HCT116 (cell line): ENCODE measurements around the gene TSPAN11. TPM values are rescaled to one million over a fixed set of nuclear protein-coding genes. Genes with fewer than 3 reads are reported as not detected.

Experiments used
- ATAC-seq: fragments of 200-7000 bp; cut with Tn5 transposase; 2 replicates; pipeline ENCODE4 v1.9.1; 2020; ENCODE audit warnings: mild to moderate bottlenecking, moderate library complexity
- BruUV-seq: library from RNA; stranded (reverse); fragments of 400-500 nt; replicated peaks from 2 replicates; lab custom pipeline; 2021; lab: Mats Ljungman, UMichigan
- CTCF ChIA-PET: fragments of 300-600 bp; sonication (Branson Sonifier 250); formaldehyde crosslinking; loops from one replicate; lab custom pipeline; 2021; ENCODE audit warnings: antibody characterized with exemption; lab: Charles Lee
- POLR2A ChIA-PET: fragments of 300-600, 350-600 bp; sonication (Branson Sonifier 250); formaldehyde crosslinking; loops from one replicate; lab custom pipeline; 2021; ENCODE audit warnings: antibody characterized with exemption; lab: Charles Lee
- RAD21 ChIA-PET, 2 experiments: fragments of 300-600 bp; sonication (Branson Sonifier 250); formaldehyde crosslinking; loops; one replicate each; lab custom pipeline; 2023; ENCODE audit warnings: low total read pairs in 2 of 2; ENCODE audit not compliant: uncharacterized antibody in 2 of 2, unreplicated experiment in 2 of 2, low non-redundant PET in 1 of 2; lab: Charles Lee
- DNase-seq: peaks from one replicate; pipeline ENCODE4 v3.0.0-alpha.2; 2010; ENCODE audit warnings: low read depth, low spot score
- H2AFZ ChIP-seq: fragments of 200-600 bp; shearing (Covaris generic), sonication (generic); 2 replicates; pipeline ENCODE4 v1.6.1; 2017; ENCODE audit warnings: low read depth, mixed run types, mixed read lengths, antibody characterized with exemption, low read length; ENCODE audit not compliant: poor library complexity, severe bottlenecking
- H3K27ac ChIP-seq: 2 replicates; pipeline ENCODE4 v1.5.1; 2012; ENCODE audit warnings: low read depth, low read length
- H3K27me3 ChIP-seq: fragments of 200-600 bp; sonication (generic); 2 replicates; pipeline ENCODE4 v1.6.1; 2016; ENCODE audit warnings: mixed run types, low read length, mixed read lengths; ENCODE audit not compliant: insufficient read depth
- H3K36me3 ChIP-seq, 2 experiments: fragments of 200-500 bp in 1 of 2; fragments of 200-600 bp in 1 of 2; sonication (Bioruptor generic) in 1 of 2; sonication (generic) in 1 of 2; 2 replicates each; pipeline versions ENCODE4 v1.5.1 to v1.6.1; 2014 to 2016; ENCODE audit warnings: low read length in 2 of 2, inconsistent platforms in 1 of 2, mixed read lengths in 1 of 2, mixed run types in 1 of 2; ENCODE audit not compliant: insufficient read depth in 2 of 2, control insufficient read depth in 1 of 2
- H3K4me1 ChIP-seq, 2 experiments: fragments of 200-600 bp in 1 of 2; sonication (generic) in 1 of 2; 2 replicates each; pipeline versions ENCODE4 v1.5.1 to v1.6.1; 2012 to 2017; ENCODE audit warnings: low read length in 2 of 2, inconsistent platforms in 1 of 2, mild to moderate bottlenecking in 1 of 2, mixed read lengths in 1 of 2, mixed run types in 1 of 2, moderate library complexity in 1 of 2; ENCODE audit not compliant: insufficient read depth in 2 of 2, control insufficient read depth in 1 of 2
- H3K4me2 ChIP-seq: fragments of 200-600 bp; sonication (generic); 2 replicates; pipeline ENCODE4 v1.6.1; 2017; ENCODE audit warnings: mixed run types, low read length, mixed read lengths
- H3K4me3 ChIP-seq, 2 experiments: fragments of 200-600 bp in 1 of 2; sonication (generic) in 1 of 2; replicated peaks in 1 of 2; 2 replicates each; pipeline ENCODE4 v1.5.1; 2011 to 2016; ENCODE audit warnings: low read length in 2 of 2, control low read depth in 1 of 2, low read depth in 1 of 2, mild to moderate bottlenecking in 1 of 2, mixed read lengths in 1 of 2, mixed run types in 1 of 2
- H3K79me2 ChIP-seq: fragments of 200-600 bp; sonication (generic); 2 replicates; pipeline ENCODE4 v1.6.1; 2017; ENCODE audit warnings: mild to moderate bottlenecking, mixed run types, low read length, moderate library complexity, mixed read lengths; ENCODE audit not compliant: insufficient read depth
- H3K9ac ChIP-seq: fragments of 200-600 bp; sonication (generic); 2 replicates; pipeline ENCODE4 v1.6.1; 2016; ENCODE audit warnings: low read length, mixed read lengths
- H3K9me2 ChIP-seq: fragments of 200-600 bp; sonication (generic), shearing (Covaris generic); 2 replicates; pipeline ENCODE4 v1.6.1; 2017; ENCODE audit warnings: mixed run types, mild to moderate bottlenecking, moderate library complexity; ENCODE audit not compliant: insufficient read depth
- H3K9me3 ChIP-seq, 2 experiments: fragments of 200-500 bp in 1 of 2; fragments of 200-600 bp in 1 of 2; sonication (Bioruptor generic) in 1 of 2; sonication (generic) in 1 of 2; 2 replicates each; pipeline ENCODE4 v1.6.1; 2014 to 2017; ENCODE audit warnings: low read length in 2 of 2, mixed read lengths in 2 of 2, inconsistent platforms in 1 of 2, low read depth in 1 of 2, mild to moderate bottlenecking in 1 of 2, mixed run types in 1 of 2, moderate library complexity in 1 of 2; ENCODE audit not compliant: control insufficient read depth in 1 of 2, insufficient read depth in 1 of 2
- H4K20me1 ChIP-seq: fragments of 200-600 bp; sonication (generic), shearing (Covaris generic); 2 replicates; pipeline ENCODE4 v1.6.1; 2017; ENCODE audit warnings: mixed run types, mild to moderate bottlenecking, moderate library complexity; ENCODE audit not compliant: insufficient read depth
- CTCF ChIP-seq, 3 experiments: fragments of 200-600 bp in 1 of 3; sonication (generic) in 1 of 3; IDR thresholded peaks in 2 of 3; conservative IDR thresholded peaks in 1 of 3; 2 replicates each; pipeline ENCODE4 v1.5.1; 2012 to 2017; ENCODE audit warnings: low read depth in 2 of 3, low read length in 2 of 3, antibody characterized with exemption in 1 of 3, borderline replicate concordance in 1 of 3, control low read depth in 1 of 3, mild to moderate bottlenecking in 1 of 3, mixed read lengths in 1 of 3, mixed run types in 1 of 3, moderate library complexity in 1 of 3; ENCODE audit not compliant: insufficient read depth in 1 of 3
- EGR1 ChIP-seq: IDR thresholded peaks from 2 replicates; pipeline ENCODE4 v1.6.1; 2012; ENCODE audit warnings: low read depth
- ELF1 ChIP-seq: IDR thresholded peaks from 2 replicates; pipeline ENCODE4 v1.6.1; 2012; ENCODE audit warnings: low read depth, borderline replicate concordance
- EZH2phosphoT487 ChIP-seq: fragments of 200-600 bp; IDR thresholded peaks from 2 replicates; pipeline ENCODE4 v1.6.1; 2018; ENCODE audit warnings: antibody characterized with exemption, borderline replicate concordance
- FOSL1 ChIP-seq: IDR thresholded peaks from 2 replicates; pipeline ENCODE4 v1.6.1; 2012; ENCODE audit warnings: low read depth
- JUND ChIP-seq: IDR thresholded peaks from 2 replicates; pipeline ENCODE4 v1.6.1; 2012
- MAX ChIP-seq: IDR thresholded peaks from 2 replicates; pipeline ENCODE4 v1.6.1; 2012
- POLR2AphosphoS5 ChIP-seq: IDR thresholded peaks from 2 replicates; pipeline ENCODE4 v1.6.1; 2011; ENCODE audit warnings: mild to moderate bottlenecking, low read depth, low read length, moderate library complexity
- SP1 ChIP-seq: IDR thresholded peaks from 2 replicates; pipeline ENCODE4 v1.6.1; 2012; ENCODE audit warnings: low read depth
- SRF ChIP-seq: IDR thresholded peaks from 2 replicates; pipeline ENCODE4 v1.6.1; 2012; ENCODE audit warnings: low read depth
- YY1 ChIP-seq: IDR thresholded peaks from 2 replicates; pipeline ENCODE4 v1.6.1; 2011; ENCODE audit warnings: low read length, low read depth, moderate library complexity, mild to moderate bottlenecking; ENCODE audit not compliant: insufficient replicate concordance; ENCODE audit errors: extremely low read depth
- ZBTB33 ChIP-seq: IDR thresholded peaks from 2 replicates; pipeline ENCODE4 v1.6.1; 2011; ENCODE audit warnings: mild to moderate bottlenecking, low read length, moderate library complexity; ENCODE audit not compliant: insufficient replicate concordance; ENCODE audit errors: extremely low read depth
- intact Hi-C: fragments of 100-400 bp; cut with micrococcal nuclease; formaldehyde crosslinking; loops from 2 replicates; pipeline ENCODE4 v1.10.0; 2022
- total RNA-seq: library from RNA; stranded (reverse); gene quantifications from one replicate; pipeline ENCODE4 v1.2.1, GENCODE V29; 2021; ENCODE audit not compliant: unreplicated experiment

Gene TSPAN11
- total RNA-seq, 1 experiment from 2014 or later: not detected

GRCh38 chr12:30961030-30961429, 34.5 kb downstream of the TSPAN11 start (continued):
- no peak for TF ChIP-seq MAX
- TF ChIP-seq EGR1: no peak
- TF ChIP-seq CTCF (IDR thresholded peaks at IDR 0.05 in 2 of 3, conservative IDR thresholded peaks at IDR 0.05 in 1 of 3; ENCODE audit: borderline replicate concordance in 1 of 3, insufficient read depth in 1 of 3, low read depth in 2 of 3, low read length in 2 of 3): no peak

- RAD21 ChIA-PET: no interaction called here
- no peak for ATAC-seq
- intact Hi-C loops: loop anchor here (10.0 kb wide), 2 partner anchors 93 to 213 kb away; no protein-coding TSS in a partner anchor
- Histone ChIP-seq H3K4me3 (no peak overlapping the region), H3K9me2 (no peaks in the 10 kb centered on the region), H3K27me3 (peaks cover 20% of the 10 kb centered on the region; the same call in 1 of the 2 replicates), H3K79me2 (no peaks in the 10 kb centered on the region), H3K36me3 (no peaks in the 10 kb centered on the region), H3K4me1 (no peaks in the 10 kb centered on the region), H3K9ac (no peak overlapping the region), H4K20me1 (no peaks in the 10 kb centered on the region), H2AFZ (no peak overlapping the region), H3K4me2 (no peak overlapping the region), H3K9me3 (no peaks in the 10 kb centered on the region), H3K27ac (no peak overlapping the region)
- no peak for DNase-seq
- no peak for TF ChIP-seq ELF1
- no peak for TF ChIP-seq SP1
- TF ChIP-seq ZBTB33: no peak
- no peak for TF ChIP-seq EGR1
- TF ChIP-seq YY1: no peak
- TF ChIP-seq FOSL1: no peak
- no peak for TF ChIP-seq MAX
- TF ChIP-seq POLR2AphosphoS5: no peak
- TF ChIP-seq SRF: no peak
- TF ChIP-seq JUND: no peak
- TF ChIP-seq EZH2phosphoT487: no peak
- BruUV-seq: no TSS peak
- POLR2A ChIA-PET: no interaction called here
- CTCF ChIA-PET: no interaction called here
Observed at GRCh38 chr12:30962047-30962446, 35.5 kb downstream of the TSPAN11 start.
